22Rv1 (cell line): ENCODE measurements around the gene JAK3.

ENCODE experiments used
- H3K27ac ChIP-seq: fragments of 450-650 bp; 2 replicates; pipeline ENCODE4 v1.5.1; 2017
- CTCF ChIP-seq: fragments of 450-650 bp; IDR thresholded peaks from 2 replicates; pipeline ENCODE4 v1.5.1; 2017; ENCODE audit warnings: mild to moderate bottlenecking
- ZFX ChIP-seq: fragments of 450-650 bp; IDR thresholded peaks from 2 replicates; pipeline ENCODE4 v1.6.1; 2017; ENCODE audit warnings: antibody characterized with exemption, borderline replicate concordance

The JAK3 gene

GRCh38 chr19:17862711-17863519 is 15.1 kb upstream of the JAK3 start:
- TF ChIP-seq CTCF: no peak
- no peak for TF ChIP-seq ZFX
- peak overlapping the region; percentile 84 for H3K27ac ChIP-seq

- no peak for TF ChIP-seq ZFX
- TF ChIP-seq CTCF: no peak
- peak overlapping the region; percentile 84 for H3K27ac ChIP-seq
Measured at GRCh38 chr19:17861542-17862402, 14.0 kb upstream of the JAK3 start.

GRCh38 chr19:17860993-17861360 is 13.2 kb upstream of the JAK3 start:
- H3K27ac ChIP-seq: peak overlapping the region; percentile 84
- TF ChIP-seq ZFX (no peak), CTCF (no peak)

GRCh38 chr19:17860331-17860992 is 12.7 kb upstream of the JAK3 start:
- TF ChIP-seq ZFX: no peak
- H3K27ac ChIP-seq: peak overlapping the region; percentile 84

- H3K27ac ChIP-seq: peak within 1 kb of the TSS; percentile 84
Measured at GRCh38 chr19:17859533-17860330, 11.9 kb upstream of the JAK3 start, which contains the start of gene RPL18A. Gene RPL18A, plus strand, starts transcription at chr19:17859910. Its CDS starts 47 bp downstream, at chr19:17859957.

GRCh38 chr19:17855280-17856152 is 7.7 kb upstream of the JAK3 start:
- H3K27ac ChIP-seq: no peak overlapping the region
- TF ChIP-seq CTCF (peak; percentile 94), ZFX (no peak)

More at GRCh38 chr19:17859533-17860330, 11.9 kb upstream of the JAK3 start, which contains the start of gene RPL18A:
- TF ChIP-seq CTCF (peak; percentile 99), ZFX (no peak)
